ENCODE results near the gene ATP6V0E2.
A peak's percentile ranks its signal among the peaks of the same experiment; 100 is the strongest.
"Not testable (repeated sequence)": the region's sequence is repeated elsewhere in the genome, so short reads cannot be mapped to it uniquely, and the experiment has no call there.

The ATP6V0E2 gene

GRCh38 chr7:149873074-149873969 is at the start of gene ATP6V0E2:
Gene ATP6V0E2, plus strand, starts transcription at chr7:149873969. Its CDS starts 97 bp downstream, at chr7:149874066.
- intact Hi-C loops (cut with DNase I) = loop anchor here (5.0 to 10.0 kb wide), 2 partner anchors 36 to 501 kb away; partner anchors contain the start of genes ZNF775 and ZNF862
- DNase-seq = peak; percentile 93 to 98 (median 97)

GRCh38 chr7:149824301-149824741 is 49.4 kb upstream of the ATP6V0E2 start:
- peak in 1 of 42 donors; percentile 4 for DNase-seq
- intact Hi-C loops (cut with DNase I) = no loop called here

- DNase-seq = peak in 1 of 42 donors; percentile 9
These were observed 48.8 kb upstream of the ATP6V0E2 start for GRCh38 chr7:149824748-149825566.

GRCh38 chr7:149825567-149826343 is 48.0 kb upstream of the ATP6V0E2 start:
- intact Hi-C loops (cut with DNase I) = no loop called here
- peak in 1 of 42 donors; percentile 10 for DNase-seq

More at GRCh38 chr7:149824748-149825566, 48.8 kb upstream of the ATP6V0E2 start:
- intact Hi-C loops (cut with DNase I) = no loop called here

GRCh38 chr7:149826344-149827088 is 47.3 kb upstream of the ATP6V0E2 start:
- intact Hi-C loops (cut with DNase I) = no loop called here
- DNase-seq = no peak

GRCh38 chr7:149827089-149827981 is 46.4 kb upstream of the ATP6V0E2 start:
- peak in 2 of 42 donors; percentile 8 to 18 for DNase-seq
- intact Hi-C loops (cut with DNase I) = no loop called here

- DNase-seq = peak in 1 of 42 donors; percentile 6
- intact Hi-C loops (cut with DNase I) = no loop called here
These were observed 45.1 kb upstream of the ATP6V0E2 start for GRCh38 chr7:149828357-149829309.

- DNase-seq = peak in 1 of 42 donors; percentile 7
- intact Hi-C loops (cut with DNase I) = not testable (repeated sequence)
These were observed 43.2 kb upstream of the ATP6V0E2 start for GRCh38 chr7:149830527-149830926.

GRCh38 chr7:149830997-149831740 is 42.6 kb upstream of the ATP6V0E2 start:
- intact Hi-C loops (cut with DNase I) = no loop called here
- DNase-seq = peak in 1 of 42 donors; percentile 7

GRCh38 chr7:149831741-149832219 is 42.0 kb upstream of the ATP6V0E2 start:
- intact Hi-C loops (cut with DNase I) = no loop called here
- peak in 2 of 42 donors; percentile 15 to 28 for DNase-seq

- intact Hi-C loops (cut with DNase I) = no loop called here
- peak in 2 of 42 donors; percentile 15 to 22 for DNase-seq
These were observed 41.3 kb upstream of the ATP6V0E2 start for GRCh38 chr7:149832332-149833041.

GRCh38 chr7:149833495-149834130 is 40.2 kb upstream of the ATP6V0E2 start:
- intact Hi-C loops (cut with DNase I) = no loop called here
- DNase-seq = peak in 2 of 42 donors; percentile 13 to 22

- intact Hi-C loops (cut with DNase I) = no loop called here
- DNase-seq = peak in 2 of 42 donors; percentile 2 to 8
These were observed 39.2 kb upstream of the ATP6V0E2 start for GRCh38 chr7:149834601-149835000.

- intact Hi-C loops (cut with DNase I) = loop anchor here (5.0 kb wide), 2 partner anchors 36 to 119 kb away; partner anchors contain the start of gene ATP6V0E2
These were observed 37.3 kb upstream of the ATP6V0E2 start for GRCh38 chr7:149836434-149836833.

More at GRCh38 chr7:149836434-149836833, 37.3 kb upstream of the ATP6V0E2 start:
- DNase-seq = no peak
